Erythroblast (primary cell): ENCODE data around the gene FILIP1.

ENCODE experiments used
- GATA1 ChIP-seq: IDR thresholded peaks from 2 replicates; pipeline ENCODE4 v1.6.1; 2011; ENCODE audit warnings: low read depth, mild to moderate bottlenecking, control low read depth, low read length, moderate library complexity
- POLR2A ChIP-seq: IDR thresholded peaks from 2 replicates; pipeline ENCODE4 v1.6.1; 2011; ENCODE audit warnings: mild to moderate bottlenecking, low read length

- no peak for TF ChIP-seq POLR2A
- TF ChIP-seq GATA1: no peak
These were observed 48.7 kb downstream of the FILIP1 start for GRCh38 chr6:75444899-75445298.
